HG02884 (cell line): ENCODE measurements around the gene CTPS2.
A peak's percentile ranks its signal among the peaks of the same experiment; 100 is the strongest.
"Not testable (repeated sequence)": the region's sequence is repeated elsewhere in the genome, so short reads cannot be mapped to it uniquely, and the experiment has no call there.

Experiments
- ATAC-seq: cut with Tn5 transposase; IDR thresholded peaks from one replicate; pipeline ENCODE4 v1.9.1; 2021; ENCODE audit warnings: mild to moderate bottlenecking, moderate library complexity; ENCODE audit not compliant: unreplicated experiment

CTPS2 gene

GRCh38 chrX:16712548-16713155 lies at the start of gene CTPS2:
CTPS2 (minus strand) TSS chrX:16712669; CDS start chrX:16702902, 9,767 bp downstream.
- peak; percentile 77 for ATAC-seq

GRCh38 chrX:16761500-16761899 lies 49.0 kb upstream of the CTPS2 start:
- ATAC-seq, result not testable (repeated sequence)

GRCh38 chrX:16756724-16757123 lies 44.3 kb upstream of the CTPS2 start:
- no peak for ATAC-seq

- ATAC-seq, result no peak
Measured at GRCh38 chrX:16754019-16754418, 41.5 kb upstream of the CTPS2 start.

- no peak for ATAC-seq
Measured at GRCh38 chrX:16750136-16750535, 37.7 kb upstream of the CTPS2 start.

- ATAC-seq, result no peak
Measured at GRCh38 chrX:16748425-16748824, 36.0 kb upstream of the CTPS2 start.

- ATAC-seq, result no peak
Measured at GRCh38 chrX:16745659-16746058, 33.2 kb upstream of the CTPS2 start.

- no peak for ATAC-seq
Measured at GRCh38 chrX:16745102-16745501, 32.6 kb upstream of the CTPS2 start.

GRCh38 chrX:16743604-16744325 lies 31.3 kb upstream of the CTPS2 start:
- ATAC-seq, result no peak

- no peak for ATAC-seq
Measured at GRCh38 chrX:16739574-16739973, 27.1 kb upstream of the CTPS2 start.

GRCh38 chrX:16737024-16737423 lies 24.6 kb upstream of the CTPS2 start:
- no peak for ATAC-seq

- no peak for ATAC-seq
Measured at GRCh38 chrX:16733013-16733412, 20.5 kb upstream of the CTPS2 start.

GRCh38 chrX:16730450-16730849 lies 18.0 kb upstream of the CTPS2 start:
- ATAC-seq, result no peak

GRCh38 chrX:16727637-16728036 lies 15.2 kb upstream of the CTPS2 start:
- ATAC-seq, result no peak

- ATAC-seq, result not testable (repeated sequence)
Measured at GRCh38 chrX:16726347-16726988, 14.0 kb upstream of the CTPS2 start.

- ATAC-seq, result no peak
Measured at GRCh38 chrX:16725072-16725471, 12.6 kb upstream of the CTPS2 start.

GRCh38 chrX:16722481-16722880 lies 10.0 kb upstream of the CTPS2 start:
- ATAC-seq, result no peak

- peak; percentile 97 for ATAC-seq
Measured at GRCh38 chrX:16719334-16720084, 7.0 kb upstream of the CTPS2 start, which contains the start of gene SYAP1. SYAP1 (plus strand) TSS chrX:16719612; CDS start chrX:16719725, 113 bp downstream.

- ATAC-seq, result peak; percentile 28
Measured at GRCh38 chrX:16718824-16719333, 6.4 kb upstream of the CTPS2 start.

GRCh38 chrX:16716451-16716850 lies 4.0 kb upstream of the CTPS2 start:
- not testable (repeated sequence) for ATAC-seq

- ATAC-seq, result not testable (repeated sequence)
Measured at GRCh38 chrX:16715638-16716037, 3.2 kb upstream of the CTPS2 start.
